Pancreas (tissue), 10 donors: ENCODE results near the gene BTG2. TPM values are rescaled to one million over a fixed set of nuclear protein-coding genes. Genes with fewer than 3 reads are reported as not detected.
A peak's percentile ranks its signal among the peaks of the same experiment; 100 is the strongest.

Experiments
- ATAC-seq, 4 donors: fragments of 200-7000 bp; cut with Tn5 transposase; one replicate each; pipeline versions ENCODE4 v1.8.0 to v1.9.1; 2020; ENCODE audit warnings: mild to moderate bottlenecking in 4 of 4, moderate library complexity in 4 of 4
- DNase-seq, 6 donors: peaks; one replicate each; pipeline ENCODE4 v3.0.0-alpha.2; 2020
- FAIRE-seq: peaks from 2 replicates; lab custom pipeline; 2012; peaks lifted over from hg19 to GRCh38; lab: Jason Lieb, UNC
- H3K27ac ChIP-seq, 4 donors: fragments of 200-600 bp; sonication (generic); 1 replicate in 3 of 4; 2 replicates in 1 of 4; pipeline versions ENCODE4 v1.5.0 to v1.8.0; 2020
- H3K27me3 ChIP-seq, 4 donors: fragments of 200-600 bp; one replicate each; pipeline ENCODE4 v1.8.0; 2021
- H3K36me3 ChIP-seq, 3 donors: fragments of 200-600 bp; sonication (generic) in 1 of 3; one replicate each; pipeline versions ENCODE4 v1.5.0 to v1.8.0; 2020 to 2021
- H3K4me1 ChIP-seq, 3 donors: fragments of 200-600 bp; one replicate each; pipeline ENCODE4 v1.8.0; 2021
- H3K4me3 ChIP-seq, 4 donors: fragments of 200-600 bp; sonication (generic) in 2 of 4; one replicate each; pipeline versions ENCODE4 v1.5.0 to v1.8.0; 2020 to 2021
- H3K9me3 ChIP-seq, 4 donors: fragments of 200-600 bp; one replicate each; pipeline ENCODE4 v1.8.0; 2021
- WGBS, 2 donors: extraction: QIAGEN DNeasy Blood & Tissue Kit; methylation state at CpG; one replicate each; pipeline ENCODE4 v1.1.7; 2013; 5-methylcytosine and 5-hydroxymethylcytosine counted together
- intact Hi-C, 3 donors: fragments of 100-400 bp; cut with DNase I; formaldehyde crosslinking; loops; one replicate each; pipeline versions ENCODE4 v1.11.1 to v1.14.2; 2022
- polyA plus RNA-seq, 2 donors: library from polyadenylated mRNA; stranded (reverse); fragments of 200-250 nt; gene quantifications; one replicate each; pipeline ENCODE4 v1.2.3, GENCODE V29; 2013
- total RNA-seq, 6 donors: library from RNA; stranded (reverse); fragmentation: NEBNext Ultra II Directional in 4 of 6; extraction: Animal tissue kit (Norgen Biotek cat#: 25700) in 4 of 6; gene quantifications; one replicate each; pipeline versions ENCODE4 v1.2.1 to v1.2.4, GENCODE V29; 2021 to 2023
- TF ChIP-seq, protein P1 (sequence below), 4 donors: fragments of 200-600 bp; sonication (generic) in 3 of 4; IDR thresholded peaks; one replicate each; pipeline versions ENCODE4 v1.5.0 to v1.8.0; 2021; ENCODE audit warnings: antibody characterized with exemption in 4 of 4
- donor health status: healthy with polysubstance abuse.
- donor health status: DM: no; HTN: no; CAD: no; lungs with moderate emphysema.
- donor health status: DM: no; HTN: no; CAD: no.
- donor health status: control.
- donor health status: control.
- donor health status: Bipolar disorder and iron deficiency.
- donor health status: DM: yes; HTN: yes; CAD: no.
- donor health status: DM: no; HTN: no; CAD: no.
- donor health status: DM: no; HTN: no; CAD: no.
- donor health status: DM: yes; HTN: yes; CAD: no.

Gene BTG2
- total and polyA plus RNA-seq, 8 donors: 83.1 to 452 (median 192) TPM

DNA sequence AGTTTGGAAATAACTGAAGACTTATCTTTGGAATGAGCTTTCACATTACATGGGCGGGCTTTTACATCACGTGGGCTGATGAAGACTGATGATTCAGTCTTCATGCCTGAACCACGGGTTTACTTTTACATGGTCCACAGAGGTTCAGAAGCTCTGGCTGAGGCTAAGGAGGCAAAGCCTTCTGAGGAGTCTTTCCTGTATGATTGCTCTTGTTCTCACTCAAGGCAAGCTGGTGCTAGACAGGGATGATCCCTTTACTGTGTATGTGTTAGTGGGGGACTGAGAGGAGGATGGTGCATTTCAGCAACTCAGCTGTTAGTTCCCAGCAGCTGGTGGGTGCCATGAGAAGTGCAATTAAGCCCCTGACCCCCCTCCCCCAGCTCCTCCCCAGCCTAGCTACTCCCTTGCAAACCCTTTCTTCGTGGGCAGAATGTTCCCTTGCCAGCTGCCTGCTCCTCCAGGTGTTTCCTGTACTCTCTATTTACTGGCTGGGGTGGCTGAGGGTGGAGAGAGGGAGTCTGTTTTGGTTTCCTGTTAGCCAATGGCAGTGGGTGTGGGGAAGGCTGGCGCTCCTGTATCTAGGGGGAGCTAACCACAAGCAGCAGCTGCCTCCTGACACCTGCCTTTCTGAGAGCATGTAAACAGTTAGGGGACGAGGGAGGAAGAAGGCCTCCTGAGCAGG is 15.4 kb downstream of the BTG2 start:
- H3K27ac ChIP-seq: peak overlapping the region; percentile 1 to 98 (median 84)
- H3K9me3 ChIP-seq: no peaks in the 10 kb centered on the region
- intact Hi-C loops: no loop called here
- FAIRE-seq (no peak), ATAC-seq (peak; percentile 13 to 61 (median 47)), DNase-seq (peak in 5 of 6 donors; percentile 56 to 88 (median 76))
- H3K4me1 ChIP-seq: peaks cover 37 to 80% (median 68%) of the 10 kb centered on the region in 3 donors
- WGBS, 2 donors: 40 to 43% methylated on average over 6 of the region's 6 CpGs
- no peaks in the 10 kb centered on the region for H3K36me3 ChIP-seq
- TF ChIP-seq, protein P1, sequence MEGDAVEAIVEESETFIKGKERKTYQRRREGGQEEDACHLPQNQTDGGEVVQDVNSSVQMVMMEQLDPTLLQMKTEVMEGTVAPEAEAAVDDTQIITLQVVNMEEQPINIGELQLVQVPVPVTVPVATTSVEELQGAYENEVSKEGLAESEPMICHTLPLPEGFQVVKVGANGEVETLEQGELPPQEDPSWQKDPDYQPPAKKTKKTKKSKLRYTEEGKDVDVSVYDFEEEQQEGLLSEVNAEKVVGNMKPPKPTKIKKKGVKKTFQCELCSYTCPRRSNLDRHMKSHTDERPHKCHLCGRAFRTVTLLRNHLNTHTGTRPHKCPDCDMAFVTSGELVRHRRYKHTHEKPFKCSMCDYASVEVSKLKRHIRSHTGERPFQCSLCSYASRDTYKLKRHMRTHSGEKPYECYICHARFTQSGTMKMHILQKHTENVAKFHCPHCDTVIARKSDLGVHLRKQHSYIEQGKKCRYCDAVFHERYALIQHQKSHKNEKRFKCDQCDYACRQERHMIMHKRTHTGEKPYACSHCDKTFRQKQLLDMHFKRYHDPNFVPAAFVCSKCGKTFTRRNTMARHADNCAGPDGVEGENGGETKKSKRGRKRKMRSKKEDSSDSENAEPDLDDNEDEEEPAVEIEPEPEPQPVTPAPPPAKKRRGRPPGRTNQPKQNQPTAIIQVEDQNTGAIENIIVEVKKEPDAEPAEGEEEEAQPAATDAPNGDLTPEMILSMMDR (IDR thresholded peaks at IDR 0.05): no peak
- H3K27me3 ChIP-seq: no peaks in the 10 kb centered on the region
- no peak overlapping the region for H3K4me3 ChIP-seq

DNA sequence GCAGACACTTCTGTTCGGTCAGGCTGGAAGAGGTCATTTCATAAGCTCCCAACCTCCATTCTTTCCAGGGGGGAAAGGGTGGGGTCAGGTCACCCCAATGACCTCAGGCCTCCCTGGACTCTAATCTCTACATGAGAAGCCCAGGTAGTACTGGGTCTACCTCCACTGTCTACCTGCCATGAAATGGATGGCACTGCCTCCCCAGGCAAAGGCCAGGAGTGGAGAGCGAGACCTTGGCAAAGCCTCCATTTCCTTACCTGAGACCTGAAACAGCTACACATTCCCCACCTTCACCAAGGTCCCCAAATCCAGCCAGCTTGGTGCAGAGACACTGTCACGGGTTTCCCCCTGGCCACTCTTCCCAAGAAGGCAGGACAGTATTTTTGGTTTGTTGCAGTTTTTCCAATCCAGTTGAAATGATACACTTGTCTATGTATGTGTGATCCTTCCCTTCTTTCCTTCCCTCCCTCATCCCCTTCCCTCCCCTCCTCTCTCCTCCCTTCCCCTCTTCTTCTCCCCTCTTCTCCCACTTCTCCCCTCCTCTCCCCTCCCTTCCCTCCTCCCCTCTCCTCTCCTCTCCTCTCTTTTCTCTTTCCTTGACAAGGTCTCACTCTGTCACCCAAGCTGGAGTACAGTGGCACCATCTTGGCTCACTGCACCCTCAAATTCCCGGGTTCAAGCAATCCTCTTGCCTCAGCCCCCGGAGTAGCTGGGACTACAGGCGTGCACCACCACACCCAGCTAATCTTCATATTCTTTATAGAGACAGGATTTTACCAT is 16.1 kb downstream of the BTG2 start:
- intact Hi-C loops: no loop called here
- H3K36me3 ChIP-seq: no peaks in the 10 kb centered on the region
- WGBS, 2 donors: 66 to 67% methylated on average over 6 of the region's 6 CpGs
- no peak for FAIRE-seq
- DNase-seq: no peak
- peaks cover 38 to 80% (median 70%) of the 10 kb centered on the region in 3 donors for H3K4me1 ChIP-seq
- H3K4me3 ChIP-seq: no peak overlapping the region
- peak overlapping the region; percentile 1 to 98 (median 84) for H3K27ac ChIP-seq
- TF ChIP-seq, protein P1 (IDR thresholded peaks at IDR 0.05): no peak
- no peaks in the 10 kb centered on the region for H3K9me3 ChIP-seq
- H3K27me3 ChIP-seq: no peaks in the 10 kb centered on the region
- no peak for ATAC-seq

DNA sequence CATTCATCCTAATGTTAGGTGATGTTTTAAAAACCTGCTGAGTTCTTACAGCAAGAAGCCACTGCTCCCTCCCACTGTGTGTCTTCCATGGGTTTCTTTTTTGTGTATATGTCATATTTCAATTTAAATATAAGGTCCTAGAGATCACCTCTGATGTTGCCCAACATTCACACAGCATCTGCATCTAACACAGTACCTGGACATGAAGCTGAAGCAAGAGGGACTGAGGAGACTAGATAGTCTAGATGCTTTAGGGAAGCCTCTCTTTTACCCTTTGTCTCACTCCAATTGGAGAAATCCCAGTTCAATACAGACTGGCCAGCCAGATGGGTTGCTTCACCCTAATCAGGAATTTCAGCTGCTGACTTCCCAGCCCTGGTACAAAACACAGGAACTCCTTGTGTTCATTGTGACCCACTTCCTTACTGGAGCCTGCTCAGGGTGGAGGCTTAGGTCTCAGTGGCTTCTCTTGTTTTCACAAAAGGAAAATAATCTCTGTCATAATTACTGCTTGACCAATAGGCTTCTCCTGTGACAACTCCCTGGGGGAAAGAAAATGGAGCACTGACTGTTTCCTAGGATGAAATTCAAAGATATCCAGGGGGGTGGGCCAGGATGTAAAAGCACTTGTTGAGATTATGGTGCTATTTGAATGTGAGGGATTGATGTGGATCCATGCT is 17.3 kb downstream of the BTG2 start:
- intact Hi-C loops: no loop called here
- H3K9me3 ChIP-seq: no peaks in the 10 kb centered on the region
- DNase-seq: peak in 3 of 6 donors; percentile 50 to 84 (median 59)
- peak; percentile 19 to 62 (median 41) for ATAC-seq
- H3K27me3 ChIP-seq: no peaks in the 10 kb centered on the region
- TF ChIP-seq, protein P1 (IDR thresholded peaks at IDR 0.05): no peak
- peaks cover 34 to 73% (median 64%) of the 10 kb centered on the region in 3 donors for H3K4me1 ChIP-seq
- no peak for FAIRE-seq
- H3K36me3 ChIP-seq: no peaks in the 10 kb centered on the region
- no peak overlapping the region for H3K4me3 ChIP-seq
- peak overlapping the region; percentile 24 to 98 (median 84) for H3K27ac ChIP-seq

DNA sequence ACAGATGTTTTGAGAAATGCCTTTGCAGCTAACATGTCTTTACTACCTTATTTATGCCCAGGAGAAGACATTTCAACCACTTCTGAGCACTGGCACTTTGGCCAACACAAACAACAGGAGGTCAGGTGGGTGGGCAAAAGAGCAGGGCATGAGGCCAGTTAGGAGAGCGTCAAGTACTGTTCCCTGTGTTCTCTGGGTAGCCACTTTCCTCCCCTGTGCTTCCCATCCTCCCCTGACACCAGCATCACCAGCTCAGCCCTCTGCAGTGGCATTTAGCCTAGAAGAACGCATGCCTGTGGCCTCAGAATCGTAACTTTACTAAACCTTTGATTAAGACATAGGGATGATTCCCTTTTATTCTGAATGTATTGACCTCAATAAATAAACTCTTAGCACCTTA is 18.3 kb downstream of the BTG2 start:
- intact Hi-C loops: no loop called here
- Histone ChIP-seq H3K4me3 (no peak overlapping the region), H3K36me3 (no peaks in the 10 kb centered on the region), H3K27me3 (no peaks in the 10 kb centered on the region), H3K9me3 (no peaks in the 10 kb centered on the region), H3K27ac (peak overlapping the region in 3 of 4 donors; percentile 75 to 98 (median 94)), H3K4me1 (peaks cover 29 to 77% (median 61%) of the 10 kb centered on the region in 3 donors)
- DNase-seq: peak in 1 of 6 donors; percentile 44
- 49% methylated on average over 3 of the region's 3 CpGs for WGBS, 2 donors
- TF ChIP-seq, protein P1 (IDR thresholded peaks at IDR 0.05): no peak
- FAIRE-seq: no peak
- ATAC-seq: peak in 1 of 4 donors; percentile 4
